GM12878 (cell line): ENCODE measurements around the gene CILP2. TPM values are rescaled to one million over a fixed set of nuclear protein-coding genes. Genes with fewer than 3 reads are reported as not detected.
A peak's percentile ranks its signal among the peaks of the same experiment; 100 is the strongest.

Experiments used
- BMI1 ChIP-seq: fragments of 450-650 bp; IDR thresholded peaks from 2 replicates; pipeline ENCODE4 v1.6.1; 2016; ENCODE audit warnings: mild to moderate bottlenecking, moderate library complexity, borderline replicate concordance
- CHD1 ChIP-seq: IDR thresholded peaks from 2 replicates; pipeline ENCODE4 v1.6.1; 2012; ENCODE audit warnings: low read depth, low read length, improper control_type of control experiment
- CREM ChIP-seq: IDR thresholded peaks from 2 replicates; pipeline ENCODE4 v1.6.1; 2014; ENCODE audit warnings: antibody characterized with exemption, low read depth
- E4F1 ChIP-seq: fragments of 450-650 bp; IDR thresholded peaks from 2 replicates; pipeline ENCODE4 v1.6.1; 2018; ENCODE audit warnings: borderline replicate concordance, mild to moderate bottlenecking; ENCODE audit not compliant: partially characterized antibody
- EED ChIP-seq: sonication (generic); IDR thresholded peaks from 2 replicates; pipeline ENCODE4 v1.6.1; 2016; ENCODE audit warnings: antibody characterized with exemption, low read depth
- KDM1A ChIP-seq: fragments of 200-600 bp; sonication (generic); IDR thresholded peaks from 2 replicates; pipeline ENCODE4 v1.6.1; 2016; ENCODE audit warnings: borderline replicate concordance
- KLF5 ChIP-seq: fragments of 450-650 bp; IDR thresholded peaks from 2 replicates; pipeline ENCODE4 v1.6.1; 2014; ENCODE audit warnings: mild to moderate bottlenecking; ENCODE audit not compliant: partially characterized antibody
- NR2C1 ChIP-seq: fragments of 450-650 bp; IDR thresholded peaks from 2 replicates; pipeline ENCODE4 v1.6.1; 2017; ENCODE audit warnings: antibody characterized with exemption, mild to moderate bottlenecking, moderate library complexity
- NR2F1 ChIP-seq: fragments of 450-650 bp; conservative IDR thresholded peaks from 2 replicates; pipeline ENCODE4 v1.6.1; 2017; ENCODE audit warnings: mild to moderate bottlenecking
- PAX5 ChIP-seq: IDR thresholded peaks from 2 replicates; pipeline ENCODE4 v1.6.1; 2011; ENCODE audit warnings: low read depth, low read length, borderline replicate concordance
- PAX8 ChIP-seq: fragments of 450-650 bp; IDR thresholded peaks from 2 replicates; pipeline ENCODE4 v1.6.1; 2017; ENCODE audit warnings: mild to moderate bottlenecking, moderate library complexity
- RAD51 ChIP-seq: fragments of 450-650 bp; IDR thresholded peaks from 2 replicates; pipeline ENCODE4 v1.6.1; 2016; ENCODE audit warnings: moderate library complexity, mild to moderate bottlenecking, inconsistent platforms
- RUNX3 ChIP-seq: IDR thresholded peaks from 2 replicates; pipeline ENCODE4 v1.6.1; 2012; ENCODE audit warnings: low read length, inconsistent platforms
- SREBF1 ChIP-seq: IDR thresholded peaks from 2 replicates; pipeline ENCODE4 v1.6.1; 2012; ENCODE audit warnings: mild to moderate bottlenecking, low read length
- WRNIP1 ChIP-seq: IDR thresholded peaks from 2 replicates; pipeline ENCODE4 v1.6.1; 2011; ENCODE audit warnings: low read depth, low read length, improper control_type of control experiment, borderline replicate concordance
- ZBTB11 ChIP-seq: fragments of 450-650 bp; formaldehyde crosslinking; IDR thresholded peaks from 2 replicates; pipeline ENCODE4 v1.5.0; 2022; ENCODE audit warnings: mild to moderate bottlenecking, missing genetic modification characterization
- ZBTB40 ChIP-seq: fragments of 450-650 bp; IDR thresholded peaks from 2 replicates; pipeline ENCODE4 v1.6.1; 2016; ENCODE audit warnings: mild to moderate bottlenecking, moderate library complexity, borderline replicate concordance
- ZNF384 ChIP-seq: IDR thresholded peaks from 2 replicates; pipeline ENCODE4 v1.6.1; 2012; ENCODE audit warnings: low read depth, mild to moderate bottlenecking, low read length, improper control_type of control experiment, borderline replicate concordance
- ZNF622 ChIP-seq: fragments of 450-650 bp; IDR thresholded peaks from 2 replicates; pipeline ENCODE4 v1.6.1; 2017; ENCODE audit warnings: mild to moderate bottlenecking, inconsistent platforms
- polyA plus RNA-seq, 11 experiments: library from polyadenylated mRNA; depleted of rRNA in 4 of 11; unstranded in 6 of 11; stranded (reverse) in 5 of 11; fragments of >200 nt; fragmentation: Nextera tagmentation in 4 of 11; fragmentation: Illumina TruSeq in 1 of 11; extraction: Ambion mirVana in 4 of 11; extraction: Trizol in 1 of 11; gene quantifications; 1 replicate in 1 of 11; 2 replicates in 10 of 11; pipeline versions ENCODE4 v1.2.1 to v1.2.3, GENCODE V29; 2011 to 2016; ENCODE audit warnings: inconsistent platforms in 2 of 11, missing spikeins in 2 of 11, low read depth in 1 of 11
- total RNA-seq, 4 experiments: library from RNA; depleted of rRNA in 3 of 4; stranded (reverse); fragments of >200 nt in 3 of 4; fragmentation: Illumina TruSeq in 1 of 4; extraction: Trizol in 1 of 4; gene quantifications; 2 replicates each; pipeline versions ENCODE4 v1.2.1 to v1.2.3, GENCODE V29; 2013 to 2021
- TF ChIP-seq, protein P1 (sequence below): fragments of 450-650 bp; IDR thresholded peaks from 2 replicates; pipeline ENCODE4 v1.6.1; 2014; ENCODE audit warnings: mild to moderate bottlenecking

CILP2 gene
- total and polyA plus RNA-seq, 10 of the 15 experiments (the other 5 are each of a cell fraction or from before 2014, with no cell fraction given): 0.05 to 0.08 (median 0.06) TPM; not detected in 6

DNA sequence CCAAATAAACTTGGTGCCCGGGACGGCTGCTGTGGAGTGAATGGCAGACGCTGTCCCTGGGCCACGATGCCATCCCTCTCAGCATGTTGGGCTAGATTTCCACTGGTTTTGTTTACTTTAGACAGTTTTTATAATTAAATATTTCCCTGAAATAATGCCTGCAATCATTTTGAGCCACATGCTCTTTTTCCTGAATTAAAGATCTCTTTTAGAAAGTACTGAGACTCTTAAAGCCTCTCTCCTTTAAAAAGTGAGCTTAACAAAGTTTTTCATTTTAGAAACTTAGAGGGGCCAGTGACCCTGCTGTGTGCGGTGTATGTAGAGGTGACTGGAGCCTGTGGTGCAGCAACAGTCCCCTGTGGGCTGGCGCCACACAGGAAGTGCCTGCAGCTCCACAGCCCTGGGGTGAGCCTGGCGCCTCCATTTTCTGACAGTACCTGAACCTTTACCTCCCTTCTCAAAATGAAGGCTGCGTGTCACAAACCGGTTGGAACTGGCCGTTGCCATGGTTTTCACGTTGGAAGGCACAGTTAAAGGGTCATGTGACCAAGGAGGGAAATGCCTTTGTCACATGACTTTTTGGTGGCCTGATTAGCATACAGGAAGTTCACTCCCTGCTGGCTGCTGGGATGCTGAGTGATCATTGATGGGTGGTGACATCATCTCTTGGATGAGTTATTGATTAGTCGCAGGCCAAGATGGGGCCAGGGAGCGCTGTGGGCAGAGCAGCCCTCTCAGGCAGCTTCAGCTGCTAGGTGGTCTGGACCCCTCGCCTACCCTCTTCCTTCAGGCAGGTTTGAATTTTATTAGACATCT, 49.0 kb upstream of the CILP2 start (continued):
- TF ChIP-seq ZNF622: no peak
- TF ChIP-seq ZNF384: no peak
- TF ChIP-seq WRNIP1: no peak
- peak; percentile 67; the same call in 1 of the 2 replicates for TF ChIP-seq NR2C1
- no peak; the same call in 1 of the 2 replicates for TF ChIP-seq PAX8
- peak; percentile 39; the same call in 1 of the 2 replicates for TF ChIP-seq NR2F1
- TF ChIP-seq, protein P1, sequence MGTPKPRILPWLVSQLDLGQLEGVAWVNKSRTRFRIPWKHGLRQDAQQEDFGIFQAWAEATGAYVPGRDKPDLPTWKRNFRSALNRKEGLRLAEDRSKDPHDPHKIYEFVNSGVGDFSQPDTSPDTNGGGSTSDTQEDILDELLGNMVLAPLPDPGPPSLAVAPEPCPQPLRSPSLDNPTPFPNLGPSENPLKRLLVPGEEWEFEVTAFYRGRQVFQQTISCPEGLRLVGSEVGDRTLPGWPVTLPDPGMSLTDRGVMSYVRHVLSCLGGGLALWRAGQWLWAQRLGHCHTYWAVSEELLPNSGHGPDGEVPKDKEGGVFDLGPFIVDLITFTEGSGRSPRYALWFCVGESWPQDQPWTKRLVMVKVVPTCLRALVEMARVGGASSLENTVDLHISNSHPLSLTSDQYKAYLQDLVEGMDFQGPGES: no peak
- TF ChIP-seq E4F1: no peak
- TF ChIP-seq CHD1: no peak
- no peak for TF ChIP-seq EED
- peak; percentile 99 for TF ChIP-seq RAD51
- peak; percentile 36 for TF ChIP-seq KLF5
- TF ChIP-seq SREBF1: no peak
- TF ChIP-seq ZBTB11 (CRISPR knock-in tag): no peak
- peak; percentile 91 for TF ChIP-seq BMI1
- no peak for TF ChIP-seq ZBTB40
- TF ChIP-seq RUNX3: peak; percentile 68
- TF ChIP-seq PAX5: no peak
- no peak for TF ChIP-seq KDM1A
- TF ChIP-seq CREM: peak; percentile 67
